ENCODE data around the gene LONP1. TPM values are rescaled to one million over a fixed set of nuclear protein-coding genes. Genes with fewer than 3 reads are reported as not detected.

The LONP1 gene
- polyA plus RNA-seq, 2 of the 4 experiments (the other 2 are of a cell fraction), result 42.7 to 68.9 TPM

GRCh38 chr19:5717215-5717935 lies 2.6 kb downstream of the LONP1 start (continued):
- TF ChIP-seq REST (IDR thresholded peaks at IDR 0.05), result no peak

DNA sequence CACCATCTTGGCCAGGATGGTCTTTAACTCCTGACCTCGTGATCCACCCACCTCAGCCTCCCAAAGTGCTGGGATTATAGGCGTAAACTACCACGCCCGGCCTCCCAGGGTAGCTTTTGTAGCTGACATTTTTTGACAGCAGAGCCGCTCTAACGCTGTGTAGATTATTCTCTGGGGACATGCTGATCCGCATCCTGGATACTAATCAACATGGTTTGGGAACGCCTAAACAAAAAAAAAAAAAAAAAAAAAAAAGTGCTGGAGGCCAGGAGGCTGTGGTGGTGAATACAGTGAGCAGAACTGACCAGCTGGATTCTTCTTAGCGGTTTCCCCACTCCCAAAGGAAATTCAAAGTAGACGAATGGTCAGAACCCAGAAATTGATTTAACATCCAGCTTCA lies 5.1 kb downstream of the LONP1 start:
- POLR2A ChIA-PET, result no interaction called here
- FAIRE-seq (no peak), ATAC-seq (no peak), DNase-seq (ENCODE audit: low read depth in 1 of 2, low spot score in 1 of 2) (no peak)
- WGBS (ENCODE audit: missing lambda C conversion rate), result 93% methylated on average over 9 of the region's 10 CpGs
- CTCF ChIA-PET, result no interaction called here
- Histone ChIP-seq H3K4me3 (no peak overlapping the region), H3K27ac (no peak overlapping the region), H3K4me2 (no peak overlapping the region), H3K4me1 (peaks cover 11% of the 10 kb centered on the region; the same call in 2 of the 3 replicates), H3K9me3 (no peaks in the 10 kb centered on the region)
- no peak for TF ChIP-seq SMC3 (IDR thresholded peaks at IDR 0.05)
- TF ChIP-seq FOSL2 (IDR thresholded peaks at IDR 0.05), result no peak
- TF ChIP-seq FOSL2 (CRISPR knock-in tag; IDR thresholded peaks at IDR 0.05), result no peak
- TF ChIP-seq CBX8 (IDR thresholded peaks at IDR 0.05), result no peak
- no peak for TF ChIP-seq ZFP36 (IDR thresholded peaks at IDR 0.05; ENCODE audit: borderline replicate concordance, partially characterized antibody)
- TF ChIP-seq CHD4 (IDR thresholded peaks at IDR 0.05; ENCODE audit: borderline replicate concordance), result no peak
- TF ChIP-seq ZNF302 (CRISPR knock-in tag; IDR thresholded peaks at IDR 0.05), result no peak
- no peak for TF ChIP-seq ELK1 (IDR thresholded peaks at IDR 0.05; ENCODE audit: low read depth, low read length)
- TF ChIP-seq CBX2 (IDR thresholded peaks at IDR 0.05; ENCODE audit: borderline replicate concordance, low read depth), result no peak
- TF ChIP-seq JUNB (IDR thresholded peaks at IDR 0.05), result no peak

- DNase-seq (ENCODE audit: low read depth in 1 of 2, low spot score in 1 of 2), result no peak
- ChIA-PET POLR2A (no interaction called here), CTCF (interaction anchor here (2.5 to 3.1 kb wide), 2 partner anchors 24 to 26 kb away, joined by 9 to 14 read pairs; partner anchors contain the start of gene RPL36)
- TF ChIP-seq ZNF302 (CRISPR knock-in tag; IDR thresholded peaks at IDR 0.05), result no peak
- no peak for TF ChIP-seq POLR2A (IDR thresholded peaks at IDR 0.05; ENCODE audit: low read length)
- TF ChIP-seq KDM1A (IDR thresholded peaks at IDR 0.05; ENCODE audit: low read depth), result no peak
- TF ChIP-seq MAFK (IDR thresholded peaks at IDR 0.05; ENCODE audit: partially characterized antibody), result no peak
- no peak for TF ChIP-seq RCOR1 (IDR thresholded peaks at IDR 0.05; ENCODE audit: low read depth, low read length)
- no peak for TF ChIP-seq ZSCAN20 (CRISPR knock-in tag; IDR thresholded peaks at IDR 0.05)
- Histone ChIP-seq H3K4me1 (peaks cover 11% of the 10 kb centered on the region; the same call in 2 of the 3 replicates), H3K9me3 (no peaks in the 10 kb centered on the region), H3K4me3 (no peak overlapping the region), H3K27ac (no peak overlapping the region), H3K4me2 (no peak overlapping the region)
- 91% methylated on average over 9 of the region's 9 CpGs for WGBS (ENCODE audit: missing lambda C conversion rate)
- no peak for FAIRE-seq
- ATAC-seq, result no peak
Observed at GRCh38 chr19:5713228-5713627, 6.7 kb downstream of the LONP1 start.

DNA sequence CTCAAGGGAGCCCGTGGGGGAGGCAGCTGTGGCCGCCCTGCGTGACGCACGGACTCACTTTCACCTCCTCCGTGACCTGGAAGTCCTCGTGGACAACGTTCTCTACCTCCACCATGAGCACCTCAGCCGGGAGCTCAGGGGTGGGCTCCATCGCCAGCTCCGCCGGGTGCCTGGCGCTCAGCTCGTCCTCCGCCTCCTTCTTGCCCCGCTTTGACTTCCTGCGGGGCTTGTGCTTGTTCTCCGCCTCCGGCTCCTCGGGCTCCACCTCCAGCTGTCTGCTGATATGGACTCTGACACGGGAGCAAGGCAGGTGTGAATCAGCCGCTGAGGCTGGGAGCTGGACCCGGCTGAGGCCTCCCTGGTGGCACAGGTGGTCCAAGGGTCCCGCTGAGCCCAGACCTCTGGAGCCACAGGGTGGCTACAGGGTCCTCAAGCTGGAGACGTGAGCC lies 8.2 kb downstream of the LONP1 start:
- POLR2A ChIA-PET, result interaction anchor here (1.0 kb wide), 1 partner anchor 22 kb away, joined by 3 read pairs; the partner anchor contains the start of gene RPL36
- DNase-seq (ENCODE audit: low read depth in 1 of 2, low spot score in 1 of 2) (no peak), FAIRE-seq (no peak), ATAC-seq (no peak)
- Histone ChIP-seq H3K4me2 (no peak overlapping the region), H3K4me3 (no peak overlapping the region), H3K27ac (no peak overlapping the region), H3K4me1 (no peaks in the 10 kb centered on the region), H3K9me3 (no peaks in the 10 kb centered on the region)
- CTCF ChIA-PET, result interaction anchor here (0.9 to 3.1 kb wide), 4 partner anchors 8 to 25 kb away, joined by 5 to 14 read pairs (median 10); partner anchors contain the start of genes CATSPERD, LONP1 and RPL36
- WGBS (ENCODE audit: missing lambda C conversion rate), result 95% methylated on average over 25 of the region's 25 CpGs
- TF ChIP-seq, protein P1, sequence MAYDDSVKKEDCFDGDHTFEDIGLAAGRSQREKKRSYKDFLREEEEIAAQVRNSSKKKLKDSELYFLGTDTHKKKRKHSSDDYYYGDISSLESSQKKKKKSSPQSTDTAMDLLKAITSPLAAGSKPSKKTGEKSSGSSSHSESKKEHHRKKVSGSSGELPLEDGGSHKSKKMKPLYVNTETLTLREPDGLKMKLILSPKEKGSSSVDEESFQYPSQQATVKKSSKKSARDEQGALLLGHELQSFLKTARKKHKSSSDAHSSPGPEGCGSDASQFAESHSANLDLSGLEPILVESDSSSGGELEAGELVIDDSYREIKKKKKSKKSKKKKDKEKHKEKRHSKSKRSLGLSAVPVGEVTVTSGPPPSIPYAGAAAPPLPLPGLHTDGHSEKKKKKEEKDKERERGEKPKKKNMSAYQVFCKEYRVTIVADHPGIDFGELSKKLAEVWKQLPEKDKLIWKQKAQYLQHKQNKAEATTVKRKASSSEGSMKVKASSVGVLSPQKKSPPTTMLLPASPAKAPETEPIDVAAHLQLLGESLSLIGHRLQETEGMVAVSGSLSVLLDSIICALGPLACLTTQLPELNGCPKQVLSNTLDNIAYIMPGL (CRISPR knock-in tag; IDR thresholded peaks at IDR 0.05; ENCODE audit: borderline replicate concordance), result no peak
- TF ChIP-seq REST (IDR thresholded peaks at IDR 0.05) (no peak), BCL3 (IDR thresholded peaks at IDR 0.05) (no peak), ZFP36 (IDR thresholded peaks at IDR 0.05; ENCODE audit: borderline replicate concordance, partially characterized antibody) (no peak), CBX2 (IDR thresholded peaks at IDR 0.05; ENCODE audit: borderline replicate concordance, low read depth) (no peak), ESRRA (IDR thresholded peaks at IDR 0.05; ENCODE audit: borderline replicate concordance, low read length) (no peak)

All from A549 (cell line).